Measurements from ENCODE around the gene NEU3.
"Not testable (repeated sequence)": the region's sequence is repeated elsewhere in the genome, so short reads cannot be mapped to it uniquely, and the experiment has no call there.

The NEU3 gene

GRCh38 chr11:75014129-75014528, 25.4 kb downstream of the NEU3 start:
- H3K36me3 ChIP-seq (ENCODE audit: control insufficient read depth, insufficient read depth, low read length) = peaks cover 21% of the 10 kb centered on the region
- H3K9me3 ChIP-seq (ENCODE audit: control insufficient read depth, insufficient read depth, low read length) = peaks cover under 1% of the 10 kb centered on the region; the same call in 1 of the 2 replicates
- H3K4me1 ChIP-seq (ENCODE audit: control insufficient read depth, insufficient read depth, low read length) = no peaks in the 10 kb centered on the region
- H3K9ac ChIP-seq (ENCODE audit: low read depth, low read length) = no peak overlapping the region
- H3K4me3 ChIP-seq (ENCODE audit: low read depth, low read length) = no peak overlapping the region
- no peak overlapping the region for H3K27ac ChIP-seq (ENCODE audit: low read depth, low read length)
- H3K27me3 ChIP-seq (ENCODE audit: control insufficient read depth, insufficient read depth, low read length) = no peaks in the 10 kb centered on the region

- H3K4me1 ChIP-seq (ENCODE audit: control insufficient read depth, insufficient read depth, low read length); H3K36me3 ChIP-seq (ENCODE audit: control insufficient read depth, insufficient read depth, low read length); H3K9ac ChIP-seq (ENCODE audit: low read depth, low read length); H3K27ac ChIP-seq (ENCODE audit: low read depth, low read length); H3K27me3 ChIP-seq (ENCODE audit: control insufficient read depth, insufficient read depth, low read length); H3K4me3 ChIP-seq (ENCODE audit: low read depth, low read length): not testable (repeated sequence)
- H3K9me3 ChIP-seq (ENCODE audit: control insufficient read depth, insufficient read depth, low read length) = peaks cover 12% of the 10 kb centered on the region
Measured at GRCh38 chr11:75019200-75019599, 30.5 kb downstream of the NEU3 start.

GRCh38 chr11:75020328-75020727, 31.6 kb downstream of the NEU3 start:
- H3K27ac ChIP-seq (ENCODE audit: low read depth, low read length); H3K4me1 ChIP-seq (ENCODE audit: control insufficient read depth, insufficient read depth, low read length): not testable (repeated sequence)

GRCh38 chr11:75022296-75022695, 33.6 kb downstream of the NEU3 start:
- no peak overlapping the region for H3K27ac ChIP-seq (ENCODE audit: low read depth, low read length)
- H3K27me3 ChIP-seq (ENCODE audit: control insufficient read depth, insufficient read depth, low read length) = no peaks in the 10 kb centered on the region
- H3K9ac ChIP-seq (ENCODE audit: low read depth, low read length) = no peak overlapping the region
- no peaks in the 10 kb centered on the region for H3K36me3 ChIP-seq (ENCODE audit: control insufficient read depth, insufficient read depth, low read length)
- no peak overlapping the region for H3K4me3 ChIP-seq (ENCODE audit: low read depth, low read length)
- H3K9me3 ChIP-seq (ENCODE audit: control insufficient read depth, insufficient read depth, low read length) = peaks cover 12% of the 10 kb centered on the region
- no peaks in the 10 kb centered on the region for H3K4me1 ChIP-seq (ENCODE audit: control insufficient read depth, insufficient read depth, low read length)

More at GRCh38 chr11:75020328-75020727, 31.6 kb downstream of the NEU3 start:
- H3K9me3 ChIP-seq (ENCODE audit: control insufficient read depth, insufficient read depth, low read length) = peaks cover 12% of the 10 kb centered on the region
- H3K27me3 ChIP-seq (ENCODE audit: control insufficient read depth, insufficient read depth, low read length); H3K4me3 ChIP-seq (ENCODE audit: low read depth, low read length); H3K9ac ChIP-seq (ENCODE audit: low read depth, low read length); H3K36me3 ChIP-seq (ENCODE audit: control insufficient read depth, insufficient read depth, low read length): not testable (repeated sequence)

GRCh38 chr11:75022759-75023396, 34.1 kb downstream of the NEU3 start:
- Histone ChIP-seq H3K4me1 (ENCODE audit: control insufficient read depth, insufficient read depth, low read length) (no peaks in the 10 kb centered on the region), H3K27me3 (ENCODE audit: control insufficient read depth, insufficient read depth, low read length) (no peaks in the 10 kb centered on the region), H3K4me3 (ENCODE audit: low read depth, low read length) (no peak overlapping the region), H3K27ac (ENCODE audit: low read depth, low read length) (no peak overlapping the region), H3K9ac (ENCODE audit: low read depth, low read length) (no peak overlapping the region), H3K36me3 (ENCODE audit: control insufficient read depth, insufficient read depth, low read length) (no peaks in the 10 kb centered on the region), H3K9me3 (ENCODE audit: control insufficient read depth, insufficient read depth, low read length) (peaks cover 12% of the 10 kb centered on the region)

GRCh38 chr11:75023446-75024067, 34.8 kb downstream of the NEU3 start:
- H3K27ac ChIP-seq (ENCODE audit: low read depth, low read length) = no peak overlapping the region
- H3K4me1 ChIP-seq (ENCODE audit: control insufficient read depth, insufficient read depth, low read length) = no peaks in the 10 kb centered on the region
- H3K36me3 ChIP-seq (ENCODE audit: control insufficient read depth, insufficient read depth, low read length) = no peaks in the 10 kb centered on the region
- H3K27me3 ChIP-seq (ENCODE audit: control insufficient read depth, insufficient read depth, low read length) = no peaks in the 10 kb centered on the region
- H3K9me3 ChIP-seq (ENCODE audit: control insufficient read depth, insufficient read depth, low read length) = peaks cover 12% of the 10 kb centered on the region
- H3K9ac ChIP-seq (ENCODE audit: low read depth, low read length) = no peak overlapping the region
- no peak overlapping the region for H3K4me3 ChIP-seq (ENCODE audit: low read depth, low read length)

GRCh38 chr11:75024068-75024449, 35.3 kb downstream of the NEU3 start:
- Histone ChIP-seq H3K36me3 (ENCODE audit: control insufficient read depth, insufficient read depth, low read length) (no peaks in the 10 kb centered on the region), H3K4me1 (ENCODE audit: control insufficient read depth, insufficient read depth, low read length) (no peaks in the 10 kb centered on the region), H3K27ac (ENCODE audit: low read depth, low read length) (no peak overlapping the region), H3K9ac (ENCODE audit: low read depth, low read length) (no peak overlapping the region), H3K4me3 (ENCODE audit: low read depth, low read length) (no peak overlapping the region), H3K27me3 (ENCODE audit: control insufficient read depth, insufficient read depth, low read length) (no peaks in the 10 kb centered on the region), H3K9me3 (ENCODE audit: control insufficient read depth, insufficient read depth, low read length) (peaks cover 12% of the 10 kb centered on the region)

- Histone ChIP-seq H3K27ac (ENCODE audit: low read depth, low read length) (no peak overlapping the region), H3K36me3 (ENCODE audit: control insufficient read depth, insufficient read depth, low read length) (no peaks in the 10 kb centered on the region), H3K9me3 (ENCODE audit: control insufficient read depth, insufficient read depth, low read length) (peaks cover 5% of the 10 kb centered on the region), H3K4me1 (ENCODE audit: control insufficient read depth, insufficient read depth, low read length) (no peaks in the 10 kb centered on the region), H3K9ac (ENCODE audit: low read depth, low read length) (no peak overlapping the region), H3K27me3 (ENCODE audit: control insufficient read depth, insufficient read depth, low read length) (no peaks in the 10 kb centered on the region), H3K4me3 (ENCODE audit: low read depth, low read length) (no peak overlapping the region)
Measured at GRCh38 chr11:75024764-75025211, 36.1 kb downstream of the NEU3 start.

GRCh38 chr11:75025561-75025960, 36.8 kb downstream of the NEU3 start:
- Histone ChIP-seq H3K27me3 (ENCODE audit: control insufficient read depth, insufficient read depth, low read length) (no peaks in the 10 kb centered on the region), H3K4me1 (ENCODE audit: control insufficient read depth, insufficient read depth, low read length) (no peaks in the 10 kb centered on the region), H3K9ac (ENCODE audit: low read depth, low read length) (no peak overlapping the region), H3K9me3 (ENCODE audit: control insufficient read depth, insufficient read depth, low read length) (0 out of 2 replicates have a peak, but pooled peaks cover 3% of the 10 kb centered on the region), H3K27ac (ENCODE audit: low read depth, low read length) (no peak overlapping the region), H3K36me3 (ENCODE audit: control insufficient read depth, insufficient read depth, low read length) (no peaks in the 10 kb centered on the region), H3K4me3 (ENCODE audit: low read depth, low read length) (no peak overlapping the region)

GRCh38 chr11:75028321-75028720, 39.6 kb downstream of the NEU3 start:
- Histone ChIP-seq H3K9me3 (ENCODE audit: control insufficient read depth, insufficient read depth, low read length) (no peaks in the 10 kb centered on the region), H3K4me1 (ENCODE audit: control insufficient read depth, insufficient read depth, low read length) (no peaks in the 10 kb centered on the region), H3K27ac (ENCODE audit: low read depth, low read length) (no peak overlapping the region)

GRCh38 chr11:75028724-75029123, 40.0 kb downstream of the NEU3 start:
- Histone ChIP-seq H3K9ac (ENCODE audit: low read depth, low read length) (no peak overlapping the region), H3K4me1 (ENCODE audit: control insufficient read depth, insufficient read depth, low read length) (no peaks in the 10 kb centered on the region)

More at GRCh38 chr11:75028321-75028720, 39.6 kb downstream of the NEU3 start:
- no peaks in the 10 kb centered on the region for H3K27me3 ChIP-seq (ENCODE audit: control insufficient read depth, insufficient read depth, low read length)
- no peaks in the 10 kb centered on the region for H3K36me3 ChIP-seq (ENCODE audit: control insufficient read depth, insufficient read depth, low read length)
- no peak overlapping the region for H3K4me3 ChIP-seq (ENCODE audit: low read depth, low read length)
- H3K9ac ChIP-seq (ENCODE audit: low read depth, low read length) = no peak overlapping the region

More at GRCh38 chr11:75028724-75029123, 40.0 kb downstream of the NEU3 start:
- H3K36me3 ChIP-seq (ENCODE audit: control insufficient read depth, insufficient read depth, low read length) = no peaks in the 10 kb centered on the region
- H3K27me3 ChIP-seq (ENCODE audit: control insufficient read depth, insufficient read depth, low read length) = no peaks in the 10 kb centered on the region
- no peaks in the 10 kb centered on the region for H3K9me3 ChIP-seq (ENCODE audit: control insufficient read depth, insufficient read depth, low read length)
- H3K27ac ChIP-seq (ENCODE audit: low read depth, low read length) = no peak overlapping the region
- H3K4me3 ChIP-seq (ENCODE audit: low read depth, low read length) = no peak overlapping the region
